Endothelial cell of umbilical vein (primary cell): ENCODE results near the gene IL6R.

Source experiments
- EZH2 ChIP-seq: IDR thresholded peaks from 2 replicates; pipeline ENCODE4 v1.6.1; 2012; ENCODE audit warnings: borderline replicate concordance, low read depth, mild to moderate bottlenecking, moderate library complexity, low read length, inconsistent platforms; ENCODE audit not compliant: severe bottlenecking
- GATA2 ChIP-seq: IDR thresholded peaks from 2 replicates; pipeline ENCODE4 v1.7.0; 2011; ENCODE audit warnings: low read depth, mild to moderate bottlenecking, moderate library complexity, mixed read lengths, low read length; ENCODE audit not compliant: insufficient read length, insufficient read depth
- MYC ChIP-seq: IDR thresholded peaks from one replicate; pipeline ENCODE4 v1.6.1; 2011; ENCODE audit warnings: mild to moderate bottlenecking, low read depth, low read length
- POLR2A ChIP-seq: IDR thresholded peaks from 2 replicates; pipeline ENCODE4 v1.6.1; 2012; ENCODE audit warnings: low read depth, mild to moderate bottlenecking, control low read depth, low read length
- POLR2AphosphoS5 ChIP-seq: IDR thresholded peaks from 2 replicates; pipeline ENCODE4 v1.6.1; 2012; ENCODE audit warnings: low read depth, mild to moderate bottlenecking, control low read depth, low read length, moderate library complexity; ENCODE audit not compliant: insufficient read depth
- TF ChIP-seq, protein P1 (sequence below), 2 donors: IDR thresholded peaks; 1 replicate in 1 of 2; 2 replicates in 1 of 2; pipeline ENCODE4 v1.5.1; 2011; ENCODE audit warnings: low read length in 2 of 2, mild to moderate bottlenecking in 2 of 2, moderate library complexity in 2 of 2, control low read depth in 1 of 2, inconsistent platforms in 1 of 2, low read depth in 1 of 2; ENCODE audit not compliant: insufficient read depth in 1 of 2; ENCODE audit errors: extremely low read depth in 1 of 2

DNA sequence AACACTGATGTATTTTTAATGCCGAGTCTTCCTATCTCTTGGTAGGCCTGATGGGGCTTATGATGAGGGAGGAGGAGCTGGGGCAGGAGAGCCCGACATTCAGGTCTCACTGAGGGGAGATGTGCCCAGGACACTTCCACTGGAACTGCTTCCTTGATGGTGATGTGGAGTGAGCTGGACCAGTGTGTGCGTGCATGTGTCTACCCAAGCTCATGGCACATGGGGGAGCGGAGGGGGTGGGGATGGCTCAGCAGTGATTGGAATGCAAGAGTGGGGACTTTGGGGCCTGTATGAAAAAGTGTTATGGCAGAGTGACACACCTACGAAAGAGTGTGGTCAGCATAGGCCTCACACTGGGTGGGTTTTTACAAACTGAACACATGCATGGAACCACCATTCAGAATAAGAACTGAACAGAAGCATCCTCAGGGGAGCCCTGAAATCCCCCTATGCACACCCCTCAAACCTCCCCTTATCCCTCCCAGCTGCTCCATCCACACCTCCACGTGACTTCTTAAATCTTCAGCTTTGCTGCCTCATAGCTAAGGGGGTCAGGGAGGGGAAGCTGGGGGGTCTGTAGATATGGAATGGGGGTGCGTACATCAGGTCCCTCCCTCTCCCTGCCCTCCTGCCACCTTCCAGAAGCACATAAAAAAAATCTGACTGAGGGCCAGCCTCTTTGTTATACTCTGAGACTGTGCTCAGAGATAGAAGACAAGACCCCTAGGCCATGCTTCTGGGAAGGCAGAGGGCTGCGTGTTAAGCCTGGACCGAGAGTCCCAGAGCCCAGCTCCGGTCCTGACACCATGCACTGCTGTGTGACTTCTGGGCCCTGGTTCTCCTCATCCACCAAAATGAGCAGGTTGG is 11.6 kb downstream of the IL6R start:
- no peak for TF ChIP-seq POLR2AphosphoS5
- TF ChIP-seq, protein P1, sequence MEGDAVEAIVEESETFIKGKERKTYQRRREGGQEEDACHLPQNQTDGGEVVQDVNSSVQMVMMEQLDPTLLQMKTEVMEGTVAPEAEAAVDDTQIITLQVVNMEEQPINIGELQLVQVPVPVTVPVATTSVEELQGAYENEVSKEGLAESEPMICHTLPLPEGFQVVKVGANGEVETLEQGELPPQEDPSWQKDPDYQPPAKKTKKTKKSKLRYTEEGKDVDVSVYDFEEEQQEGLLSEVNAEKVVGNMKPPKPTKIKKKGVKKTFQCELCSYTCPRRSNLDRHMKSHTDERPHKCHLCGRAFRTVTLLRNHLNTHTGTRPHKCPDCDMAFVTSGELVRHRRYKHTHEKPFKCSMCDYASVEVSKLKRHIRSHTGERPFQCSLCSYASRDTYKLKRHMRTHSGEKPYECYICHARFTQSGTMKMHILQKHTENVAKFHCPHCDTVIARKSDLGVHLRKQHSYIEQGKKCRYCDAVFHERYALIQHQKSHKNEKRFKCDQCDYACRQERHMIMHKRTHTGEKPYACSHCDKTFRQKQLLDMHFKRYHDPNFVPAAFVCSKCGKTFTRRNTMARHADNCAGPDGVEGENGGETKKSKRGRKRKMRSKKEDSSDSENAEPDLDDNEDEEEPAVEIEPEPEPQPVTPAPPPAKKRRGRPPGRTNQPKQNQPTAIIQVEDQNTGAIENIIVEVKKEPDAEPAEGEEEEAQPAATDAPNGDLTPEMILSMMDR (IDR thresholded peaks at IDR 0.05; ENCODE audit: extremely low read depth in 1 of 2, insufficient read depth in 1 of 2, low read depth in 1 of 2, low read length in 2 of 2): no peak
- TF ChIP-seq POLR2A: no peak
- TF ChIP-seq GATA2: no peak
- no peak for TF ChIP-seq EZH2
- no peak for TF ChIP-seq MYC
